DMS114 treated with DMSO at 0.1 percent for 48 hours (cell line): ENCODE results near the gene ZDHHC21.

Source experiments
- DNase-seq: peaks from one replicate; lab custom pipeline; 2025; ENCODE audit not compliant: unreplicated experiment; lab: John Stamatoyannopoulos, UW

The ZDHHC21 gene

DNA sequence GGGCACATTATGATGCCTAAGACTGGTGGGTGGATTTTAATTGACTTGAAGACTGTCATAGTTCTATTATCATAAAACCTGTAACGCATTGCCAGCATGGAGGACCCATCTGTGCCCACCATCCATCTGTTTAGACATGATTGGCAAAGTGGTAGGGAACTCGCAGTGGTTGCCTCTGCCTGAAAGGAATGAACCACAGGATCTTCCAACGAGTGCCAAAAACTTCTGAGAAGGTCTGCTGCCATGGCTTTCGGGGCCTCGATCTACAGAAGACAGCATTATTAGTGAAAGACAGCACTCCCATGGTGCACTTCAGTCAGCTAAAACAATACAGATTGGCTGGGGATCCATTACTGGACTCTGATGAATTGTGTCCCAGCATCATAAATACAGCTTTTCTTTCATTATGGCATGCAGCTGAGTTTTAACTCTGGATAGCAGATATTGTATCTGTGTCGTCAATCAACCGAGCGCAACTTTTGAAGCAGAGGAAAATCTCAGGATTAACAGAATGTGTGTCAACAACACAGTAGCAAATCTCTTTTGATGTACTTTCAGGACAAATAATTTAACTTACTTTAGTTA is 74.3 kb downstream of the ZDHHC21 start:
- no peak for DNase-seq

DNA sequence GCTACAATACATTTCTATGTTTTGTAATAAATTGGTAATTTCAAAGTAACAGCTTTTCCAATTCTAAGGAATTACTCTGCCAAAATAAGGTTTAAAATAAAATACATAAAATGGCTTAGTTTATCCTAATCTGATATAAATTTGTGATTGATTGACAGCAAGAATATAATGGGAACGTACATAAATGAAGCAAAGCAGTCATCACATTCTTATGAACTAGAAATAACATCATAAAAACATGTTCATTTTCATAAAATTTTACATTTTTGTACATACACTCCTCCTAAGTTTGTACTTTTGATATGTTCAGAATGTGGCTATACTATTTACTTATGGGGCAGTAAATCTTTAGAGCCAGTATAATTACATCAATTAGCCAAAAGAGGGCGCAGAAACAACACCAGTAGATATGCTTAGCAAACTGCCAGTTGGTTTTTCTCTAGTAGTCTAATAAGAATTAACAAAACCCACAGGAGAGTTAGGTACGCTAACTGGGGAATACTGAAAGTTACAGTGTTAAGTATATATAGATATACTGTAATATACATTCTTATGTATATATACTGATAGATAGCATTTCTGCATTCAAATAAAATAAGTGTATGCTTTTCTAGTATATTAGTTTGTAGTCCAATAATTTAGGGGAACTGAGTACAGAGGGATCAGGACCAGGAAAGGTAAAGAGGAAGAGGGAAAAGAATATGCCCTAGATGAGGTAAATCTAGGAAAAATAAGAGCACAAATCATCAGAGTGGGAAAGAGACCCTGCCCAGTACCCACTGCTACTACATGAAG is 76.8 kb downstream of the ZDHHC21 start:
- peak; percentile 30 for DNase-seq

GRCh38 chr9:14608540-14608939 is 84.7 kb downstream of the ZDHHC21 start:
- DNase-seq: no peak

- no peak for DNase-seq
Measured at GRCh38 chr9:14597171-14597799, 95.9 kb downstream of the ZDHHC21 start.

DNA sequence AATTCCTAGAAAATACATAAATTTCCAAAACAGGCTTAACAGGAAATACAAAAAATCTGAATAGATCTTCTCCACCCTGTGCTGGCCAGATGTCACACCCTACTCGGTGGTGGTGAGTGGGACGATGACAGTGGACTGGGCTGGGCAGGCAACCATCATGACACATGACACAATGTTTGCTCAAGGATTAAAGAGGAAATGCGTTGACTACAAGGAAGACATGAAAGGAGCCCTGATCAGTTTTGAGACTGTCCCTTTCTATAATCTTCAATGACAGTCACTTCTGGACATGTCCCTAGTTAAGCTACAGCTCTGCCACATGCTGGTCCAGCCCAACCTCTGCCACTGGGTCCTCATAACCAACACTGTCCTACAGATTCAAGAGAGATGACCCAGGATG is 99.8 kb downstream of the ZDHHC21 start:
- DNase-seq: no peak

DNA sequence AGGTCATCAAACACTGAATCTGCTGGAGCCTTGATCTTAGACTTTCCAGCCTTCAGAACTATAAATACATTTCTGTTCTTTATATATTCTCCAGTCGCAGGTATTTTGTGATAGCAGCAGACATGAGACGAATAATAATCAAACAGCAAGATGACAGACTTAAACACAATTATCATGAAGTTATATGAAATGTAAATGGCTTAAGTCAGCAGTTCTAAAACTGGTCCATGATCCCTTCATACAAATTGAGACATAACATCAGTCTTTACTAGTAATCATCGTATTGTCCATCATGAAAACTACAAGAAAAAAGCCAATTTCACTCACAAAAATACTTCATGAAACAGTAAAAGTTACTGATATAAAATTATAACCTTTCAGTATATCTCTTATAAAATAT is 101.8 kb downstream of the ZDHHC21 start:
- no peak for DNase-seq

DNA sequence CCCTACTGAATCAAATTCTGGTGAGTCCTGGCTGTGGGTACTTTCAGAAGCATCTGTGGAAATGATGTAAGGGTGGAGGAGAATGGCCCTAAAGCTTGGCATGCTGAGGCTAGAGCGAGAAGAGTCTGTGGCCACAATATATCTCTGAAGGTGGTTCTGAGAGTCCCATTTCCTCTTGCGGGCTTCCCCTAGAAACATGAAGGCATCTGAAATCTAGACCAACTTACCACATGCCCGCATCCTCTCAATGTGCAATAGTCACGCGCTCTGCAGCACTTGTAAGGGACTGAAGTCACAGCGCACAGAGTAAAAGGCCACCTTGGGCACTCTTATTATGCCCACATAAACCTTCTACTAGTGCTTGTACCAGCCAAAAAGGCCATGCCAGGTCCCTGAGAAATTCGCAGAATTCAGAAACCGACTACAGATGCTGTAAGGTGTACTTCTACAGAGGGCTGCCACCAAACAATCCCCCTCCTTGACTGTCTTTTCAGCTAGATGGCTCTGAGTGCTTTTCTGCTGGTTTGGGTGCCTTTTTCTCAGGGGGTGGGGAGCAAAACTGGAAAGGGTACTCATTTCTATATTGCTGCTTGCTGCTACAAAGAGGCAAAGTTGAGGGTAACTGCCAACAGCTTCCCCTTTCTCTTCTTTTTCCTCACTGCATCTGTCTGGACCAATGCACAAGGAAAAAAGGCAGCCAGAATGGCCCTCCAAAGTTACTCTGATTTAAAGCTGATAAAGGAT is 107.3 kb downstream of the ZDHHC21 start:
- no peak for DNase-seq

- no peak for DNase-seq
Measured at GRCh38 chr9:14584571-14584970, 108.7 kb downstream of the ZDHHC21 start.

- no peak for DNase-seq
Measured at GRCh38 chr9:14578030-14578429, 115.2 kb downstream of the ZDHHC21 start.

DNA sequence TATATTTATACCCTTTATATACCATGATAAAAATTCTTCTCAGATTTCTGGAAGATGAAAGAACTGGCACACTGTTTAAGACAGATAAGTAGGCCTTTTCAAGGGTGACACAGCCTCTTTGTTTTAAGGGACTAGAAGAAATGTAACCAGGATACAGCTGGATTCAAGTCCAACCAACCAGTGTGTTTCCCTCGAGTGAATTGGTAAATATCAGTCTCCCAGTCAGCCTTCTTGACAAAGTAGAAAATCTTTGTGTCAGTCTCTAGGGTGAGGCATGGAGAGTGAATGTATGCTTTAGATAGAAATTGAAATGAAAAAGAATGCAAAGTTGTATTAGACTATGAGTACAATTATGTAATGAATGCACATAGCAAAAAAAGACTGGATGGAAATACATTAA is 119.1 kb downstream of the ZDHHC21 start:
- no peak for DNase-seq

GRCh38 chr9:14573319-14573718 is 119.9 kb downstream of the ZDHHC21 start:
- DNase-seq: no peak

GRCh38 chr9:14565352-14566016 is 127.7 kb downstream of the ZDHHC21 start:
- DNase-seq: no peak

DNA sequence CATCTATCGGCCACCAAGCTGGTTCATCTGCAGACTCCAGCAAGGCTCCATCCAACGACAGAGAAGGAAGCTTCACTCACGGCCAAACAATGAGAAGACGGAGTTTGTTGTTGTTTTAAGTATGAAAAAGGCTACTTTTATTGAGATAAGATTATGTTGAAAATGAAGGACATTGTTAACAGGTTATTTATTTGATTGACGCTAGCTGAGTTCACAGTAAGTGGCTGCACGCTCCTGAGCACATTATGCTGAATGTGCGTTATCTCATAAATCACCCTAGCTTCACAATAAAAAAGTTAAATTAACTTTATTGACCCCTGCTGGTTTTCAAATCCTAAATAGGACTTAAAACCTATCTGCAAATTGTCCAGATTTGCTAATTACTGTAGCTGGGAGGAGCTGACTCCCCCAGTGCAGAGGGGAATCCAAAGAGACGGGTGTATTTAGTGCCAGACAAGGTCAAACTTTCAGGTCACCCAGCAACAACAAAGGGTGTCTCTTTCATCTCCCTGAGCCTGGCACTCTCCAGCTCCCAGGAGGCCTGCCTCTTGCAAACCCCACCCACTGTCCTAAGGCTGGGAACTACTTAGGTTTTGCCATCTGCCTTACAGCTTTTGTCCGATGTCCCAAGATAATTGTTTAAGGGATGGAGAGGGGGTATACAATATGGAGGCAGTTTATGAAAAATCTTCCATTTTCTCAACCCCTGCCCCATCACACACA is 129.2 kb downstream of the ZDHHC21 start:
- no peak for DNase-seq

GRCh38 chr9:14561929-14562405 is 131.3 kb downstream of the ZDHHC21 start:
- no peak for DNase-seq
